ENCODE data around the gene KIF21B.

Gene KIF21B

GRCh38 chr1:201059401-201059800 is 35.9 kb upstream of the KIF21B start:
- TF ChIP-seq ZBTB7A (IDR thresholded peaks at IDR 0.05; ENCODE audit: low read depth) = no peak
- TF ChIP-seq TAF1 (IDR thresholded peaks at IDR 0.05; ENCODE audit: low read depth) = no peak

GRCh38 chr1:201054091-201054543 is 30.6 kb upstream of the KIF21B start:
- TF ChIP-seq RAD21 (IDR thresholded peaks at IDR 0.05; ENCODE audit: low read depth) (no peak), REST (IDR thresholded peaks at IDR 0.05; ENCODE audit: low read depth) (no peak), TCF12 (IDR thresholded peaks at IDR 0.05; ENCODE audit: low read depth) (no peak), TAF1 (IDR thresholded peaks at IDR 0.05; ENCODE audit: low read depth) (no peak), USF1 (IDR thresholded peaks at IDR 0.05) (no peak), ZBTB7A (IDR thresholded peaks at IDR 0.05; ENCODE audit: low read depth) (no peak), EGR1 (IDR thresholded peaks at IDR 0.05) (no peak), EP300 (IDR thresholded peaks at IDR 0.05; ENCODE audit: borderline replicate concordance) (no peak), FOXM1 (IDR thresholded peaks at IDR 0.05; ENCODE audit: borderline replicate concordance, low read depth) (no peak), MAX (IDR thresholded peaks at IDR 0.05) (no peak), CREB1 (IDR thresholded peaks at IDR 0.05; ENCODE audit: low read depth) (no peak), YY1 (IDR thresholded peaks at IDR 0.05; ENCODE audit: low read depth) (no peak), CEBPB (IDR thresholded peaks at IDR 0.05) (no peak)

- no peak for TF ChIP-seq CREB1 (IDR thresholded peaks at IDR 0.05; ENCODE audit: low read depth)
- no peak for TF ChIP-seq ZBTB7A (IDR thresholded peaks at IDR 0.05; ENCODE audit: low read depth)
- TF ChIP-seq RAD21 (IDR thresholded peaks at IDR 0.05; ENCODE audit: low read depth) = no peak
- TF ChIP-seq TEAD4 (IDR thresholded peaks at IDR 0.05) = no peak
- TF ChIP-seq FOXM1 (IDR thresholded peaks at IDR 0.05; ENCODE audit: borderline replicate concordance, low read depth) = no peak
- no peak for TF ChIP-seq CEBPB (IDR thresholded peaks at IDR 0.05)
- TF ChIP-seq REST (IDR thresholded peaks at IDR 0.05; ENCODE audit: low read depth) = no peak
- TF ChIP-seq TCF12 (IDR thresholded peaks at IDR 0.05; ENCODE audit: low read depth) = no peak
- no peak for TF ChIP-seq EGR1 (IDR thresholded peaks at IDR 0.05)
- no peak for TF ChIP-seq YY1 (IDR thresholded peaks at IDR 0.05; ENCODE audit: low read depth)
Measured at GRCh38 chr1:201053155-201053860, 29.8 kb upstream of the KIF21B start.

GRCh38 chr1:201051399-201051798 is 27.9 kb upstream of the KIF21B start:
- TF ChIP-seq RAD21 (IDR thresholded peaks at IDR 0.05; ENCODE audit: low read depth) = no peak
- no peak for TF ChIP-seq CREB1 (IDR thresholded peaks at IDR 0.05; ENCODE audit: low read depth)
- no peak for TF ChIP-seq REST (IDR thresholded peaks at IDR 0.05; ENCODE audit: low read depth)
- TF ChIP-seq TEAD4 (IDR thresholded peaks at IDR 0.05) = no peak
- no peak for TF ChIP-seq TAF1 (IDR thresholded peaks at IDR 0.05; ENCODE audit: low read depth)
- TF ChIP-seq FOXM1 (IDR thresholded peaks at IDR 0.05; ENCODE audit: borderline replicate concordance, low read depth) = no peak
- no peak for TF ChIP-seq NFIC (IDR thresholded peaks at IDR 0.05)
- no peak for TF ChIP-seq MAX (IDR thresholded peaks at IDR 0.05)
- TF ChIP-seq YY1 (IDR thresholded peaks at IDR 0.05; ENCODE audit: low read depth) = no peak
- no peak for TF ChIP-seq ZBTB7A (IDR thresholded peaks at IDR 0.05; ENCODE audit: low read depth)
- TF ChIP-seq USF1 (IDR thresholded peaks at IDR 0.05) = no peak
- no peak for TF ChIP-seq EGR1 (IDR thresholded peaks at IDR 0.05)
- TF ChIP-seq CEBPB (IDR thresholded peaks at IDR 0.05) = no peak
- TF ChIP-seq TCF12 (IDR thresholded peaks at IDR 0.05; ENCODE audit: low read depth) = no peak
- TF ChIP-seq EP300 (IDR thresholded peaks at IDR 0.05; ENCODE audit: borderline replicate concordance) = no peak
